Measurements from ENCODE around the gene SUPT16H.
"Not testable (repeated sequence)": the region's sequence is repeated elsewhere in the genome, so short reads cannot be mapped to it uniquely, and the experiment has no call there.

SUPT16H gene

GRCh38 chr14:21356511-21356910 lies 27.3 kb downstream of the SUPT16H start:
- FAIRE-seq: no peak

- no peak for FAIRE-seq
These were observed 31.2 kb downstream of the SUPT16H start for GRCh38 chr14:21352587-21352986.

GRCh38 chr14:21350539-21350938 lies 33.3 kb downstream of the SUPT16H start:
- FAIRE-seq: no peak

- no peak for FAIRE-seq
These were observed 36.6 kb downstream of the SUPT16H start for GRCh38 chr14:21347201-21347600.

- FAIRE-seq: no peak
These were observed 37.2 kb downstream of the SUPT16H start for GRCh38 chr14:21346532-21347135.

GRCh38 chr14:21343035-21343794 lies 40.6 kb downstream of the SUPT16H start:
- FAIRE-seq: no peak

- no peak for FAIRE-seq
These were observed 49.5 kb downstream of the SUPT16H start for GRCh38 chr14:21334202-21334906.

- no peak for FAIRE-seq
These were observed 50.9 kb downstream of the SUPT16H start for GRCh38 chr14:21332950-21333349.

- no peak for FAIRE-seq
These were observed 56.8 kb downstream of the SUPT16H start for GRCh38 chr14:21326972-21327371.

GRCh38 chr14:21322716-21323115 lies 61.1 kb downstream of the SUPT16H start:
- FAIRE-seq: no peak

- FAIRE-seq: no peak
These were observed 62.9 kb downstream of the SUPT16H start for GRCh38 chr14:21320913-21321312.

- no peak for FAIRE-seq
These were observed 66.4 kb downstream of the SUPT16H start for GRCh38 chr14:21317398-21317797.

GRCh38 chr14:21313512-21313911 lies 70.3 kb downstream of the SUPT16H start:
- FAIRE-seq: no peak

GRCh38 chr14:21311614-21312013 lies 72.2 kb downstream of the SUPT16H start:
- FAIRE-seq: no peak

GRCh38 chr14:21309956-21310355 lies 73.9 kb downstream of the SUPT16H start:
- FAIRE-seq: no peak

GRCh38 chr14:21309238-21309636 lies 74.6 kb downstream of the SUPT16H start:
- no peak for FAIRE-seq

GRCh38 chr14:21308479-21309237 lies 75.2 kb downstream of the SUPT16H start:
- peak; percentile 94 for FAIRE-seq

- FAIRE-seq: no peak
These were observed 75.7 kb downstream of the SUPT16H start for GRCh38 chr14:21308132-21308478.

- FAIRE-seq: peak; percentile 51
These were observed 76.2 kb downstream of the SUPT16H start for GRCh38 chr14:21307637-21308036.

GRCh38 chr14:21302836-21303140 lies 81.0 kb downstream of the SUPT16H start:
- not testable (repeated sequence) for FAIRE-seq

- no peak for FAIRE-seq
These were observed 81.6 kb downstream of the SUPT16H start for GRCh38 chr14:21302013-21302835.
